OCI-LY1 (cell line): ENCODE results near the gene MAP2K7.

Experiments
- CTCF ChIP-seq: fragments of 200-600 bp; sonication (generic), shearing (Covaris generic); IDR thresholded peaks from 2 replicates; pipeline ENCODE4 v1.5.1; 2017; ENCODE audit warnings: mild to moderate bottlenecking, antibody characterized with exemption, low read length, moderate library complexity, mixed read lengths
- EZH2 ChIP-seq: fragments of 200-600 bp; sonication (generic), shearing (Covaris generic); IDR thresholded peaks from 2 replicates; pipeline ENCODE4 v1.8.0; 2017; ENCODE audit warnings: borderline replicate concordance, mixed run types, mild to moderate bottlenecking, antibody characterized with exemption, low read length, moderate library complexity, mixed read lengths

DNA sequence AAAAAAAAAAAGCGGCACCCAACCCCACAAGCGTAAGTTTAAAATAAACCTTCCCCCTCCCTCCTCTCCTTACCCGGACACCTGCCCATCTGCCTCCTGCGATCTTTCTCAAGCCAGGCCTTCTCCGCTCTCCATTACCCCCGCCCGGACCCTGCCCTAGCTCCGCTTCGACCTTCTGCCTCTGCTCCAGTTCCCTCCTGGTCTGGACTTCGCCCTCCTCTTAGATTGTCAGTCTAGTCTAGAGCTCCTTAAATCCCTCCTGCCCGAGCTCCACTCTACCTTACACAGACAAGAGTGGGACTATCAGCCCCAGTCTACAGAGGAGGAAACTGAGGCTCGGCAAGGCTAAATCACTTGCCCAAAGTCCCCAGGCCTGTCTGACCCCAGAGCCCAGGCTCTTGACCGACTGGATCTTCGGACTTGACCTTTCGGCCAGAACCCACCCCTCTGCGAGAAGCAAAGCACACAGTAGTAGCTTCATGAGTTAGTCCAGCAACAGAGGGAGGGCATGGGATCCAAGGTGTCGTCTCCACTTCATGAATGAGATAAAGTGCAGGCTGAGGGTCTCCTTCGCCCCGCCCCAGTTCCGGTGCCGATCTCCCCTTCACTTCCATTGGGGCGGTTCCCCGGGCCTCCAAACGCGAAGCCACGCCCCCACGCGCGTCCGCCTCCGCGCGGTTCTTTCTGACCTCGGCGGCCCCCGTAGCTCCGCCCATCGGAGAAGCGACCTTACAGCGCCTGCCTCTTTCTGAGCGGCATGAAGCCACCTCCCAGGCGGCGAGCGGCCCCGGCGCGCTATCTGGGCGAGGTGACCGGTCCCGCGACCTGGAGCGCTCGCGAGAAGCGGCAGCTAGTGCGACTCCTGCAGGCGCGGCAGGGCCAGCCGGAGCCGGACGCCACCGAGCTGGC is 16.2 kb downstream of the MAP2K7 start, which contains the start of gene SNAPC2:
- TF ChIP-seq CTCF (no peak), EZH2 (no peak)
